Measurements from ENCODE around the gene IRAK1. TPM values are rescaled to one million over a fixed set of nuclear protein-coding genes. Genes with fewer than 3 reads are reported as not detected.

IRAK1 gene
- total and polyA plus RNA-seq, 2 of the 8 experiments (the other 6 are each of a cell fraction or from before 2014, with no cell fraction given): 26.6 to 41.7 TPM

- FAIRE-seq (no peak), DNase-seq (ENCODE audit: low read depth in 1 of 2, low spot score in 2 of 2) (no peak)
- 50% methylated on average over 9 of the region's 9 CpGs; no CpG with 5 or more reads in 1 of the 2 experiments for WGBS, 2 experiments (ENCODE audit: extremely low coverage in 1 of 2, insufficient coverage in 1 of 2, insufficient read length in 1 of 2, insufficient replicate concordance in 2 of 2, low coverage in 1 of 2, low lambda C conversion rate in 2 of 2, missing lambda C conversion rate in 1 of 2)
Observed at GRCh38 chrX:154032653-154033052, 13.0 kb upstream of the IRAK1 start.

More at GRCh38 chrX:154032653-154033052, 13.0 kb upstream of the IRAK1 start:
- no peak overlapping the region for H3K56ac ChIP-seq (replicated peaks; ENCODE audit: insufficient read length, low read depth, low read length)
- H3K23ac ChIP-seq (ENCODE audit: insufficient read length): no peak overlapping the region
- no peak overlapping the region for H2BK15ac ChIP-seq (ENCODE audit: low read length)
- no peak overlapping the region for H3K4ac ChIP-seq (replicated peaks; ENCODE audit: insufficient read length, low read depth, low read length)
- H3K14ac ChIP-seq (ENCODE audit: insufficient read length): no peak overlapping the region
- no peaks in the 10 kb centered on the region for H3K9me3 ChIP-seq (ENCODE audit: insufficient read depth in 2 of 2, low read depth in 1 of 2, low read length in 1 of 2)
- no peaks in the 10 kb centered on the region for H3K27me3 ChIP-seq (replicated peaks in 1 of 4; ENCODE audit: control insufficient read depth in 3 of 4, extremely low read depth in 1 of 4, insufficient read depth in 3 of 4, low read length in 3 of 4)
- TF ChIP-seq MAX (IDR thresholded peaks at IDR 0.05): 0 out of 2 replicates have a peak, but pooled peaks have one; percentile 25
- no peak for TF ChIP-seq SIN3A (conservative IDR thresholded peaks at IDR 0.05 in 1 of 2, IDR thresholded peaks at IDR 0.05 in 1 of 2; ENCODE audit: low read depth in 1 of 2, low read length in 2 of 2)
- no peak for TF ChIP-seq SUZ12 (IDR thresholded peaks at IDR 0.05; ENCODE audit: low read length)
- no peak for TF ChIP-seq KDM4A (IDR thresholded peaks at IDR 0.05; ENCODE audit: low read depth, low read length, severe bottlenecking)
- no peak overlapping the region; the same call in 1 of the 2 replicates for H2BK5ac ChIP-seq (ENCODE audit: low read depth, low read length)
- no peaks in the 10 kb centered on the region for H3K23me2 ChIP-seq (ENCODE audit: low read depth, low read length)
- H3K18ac ChIP-seq (ENCODE audit: extremely low read depth, low read length): no peak overlapping the region; the same call in 1 of the 2 replicates
- H4K8ac ChIP-seq (ENCODE audit: extremely low read depth, insufficient read depth, low read length): no peak overlapping the region
- H4K91ac ChIP-seq (replicated peaks; ENCODE audit: insufficient read length, low read length): no peak overlapping the region
- H3K4me2 ChIP-seq (ENCODE audit: insufficient read depth in 1 of 2, low read depth in 2 of 2, low read length in 2 of 2): peak overlapping the region in 1 of 2 experiments; percentile 46; a peak in 2 of 4 replicates
- no peak overlapping the region for H2BK20ac ChIP-seq (ENCODE audit: low read length)
- peaks cover 0 to 18% of the 10 kb centered on the region in 2 experiments; a peak in 2 of 4 replicates for H3K79me2 ChIP-seq (ENCODE audit: control insufficient read depth in 1 of 2, insufficient read depth in 2 of 2, low read length in 2 of 2)
- peaks cover 0 to 1% of the 10 kb centered on the region in 2 experiments for H4K20me1 ChIP-seq (replicated peaks in 1 of 2; ENCODE audit: control insufficient read depth in 1 of 2, insufficient read depth in 2 of 2, low read length in 2 of 2)
- no peak overlapping the region for H2BK12ac ChIP-seq (ENCODE audit: low read depth, low read length)
- no peak overlapping the region for H2AFZ ChIP-seq (ENCODE audit: low read length)
- no peaks in the 10 kb centered on the region; the same call in 1 of the 2 replicates for H3K79me1 ChIP-seq (ENCODE audit: low read depth, low read length)
- 0 out of 7 replicates have a peak overlapping the region, but pooled peaks of 1 of the 4 experiments have one; percentile 5 for H3K9ac ChIP-seq (replicated peaks in 1 of 4; ENCODE audit: extremely low read depth in 1 of 4, low read depth in 3 of 4, low read length in 3 of 4)
- no peak overlapping the region for H2AK5ac ChIP-seq (ENCODE audit: low read depth, low read length)
- H4K5ac ChIP-seq (ENCODE audit: insufficient read length, low read depth, low read length): no peak overlapping the region
- H3K4me1 ChIP-seq (replicated peaks in 1 of 4; ENCODE audit: control insufficient read depth in 3 of 4, insufficient read depth in 4 of 4, low read length in 3 of 4): peaks cover 5 to 29% (median 13%) of the 10 kb centered on the region in 4 experiments
- no peak overlapping the region for H3K4me3 ChIP-seq (ENCODE audit: extremely low read depth in 1 of 4, insufficient read depth in 2 of 4, low read depth in 3 of 4, low read length in 4 of 4)
- ChIA-PET CTCF (ENCODE audit: partially characterized antibody) (interaction anchor here (1.4 to 2.7 kb wide), 3 partner anchors 19 to 82 kb away, joined by 3 to 7 read pairs (median 5); no protein-coding TSS in a partner anchor), POLR2A (ENCODE audit: partially characterized antibody) (no interaction called here)
- no peak overlapping the region for H3K27ac ChIP-seq (ENCODE audit: low read depth, low read length)
- peaks cover 0 to 16% (median 7%) of the 10 kb centered on the region in 4 experiments; a peak in 4 of 8 replicates for H3K36me3 ChIP-seq (ENCODE audit: control insufficient read depth in 2 of 4, insufficient read depth in 4 of 4, low read length in 3 of 4)
- no peak overlapping the region for H2BK120ac ChIP-seq (replicated peaks; ENCODE audit: low read depth, low read length)
